Measurements from ENCODE around the gene GNA12. TPM values are rescaled to one million over a fixed set of nuclear protein-coding genes. Genes with fewer than 3 reads are reported as not detected.

GNA12 gene
- total RNA-seq, 1 experiment from 2014 or later = 35.5 TPM

DNA sequence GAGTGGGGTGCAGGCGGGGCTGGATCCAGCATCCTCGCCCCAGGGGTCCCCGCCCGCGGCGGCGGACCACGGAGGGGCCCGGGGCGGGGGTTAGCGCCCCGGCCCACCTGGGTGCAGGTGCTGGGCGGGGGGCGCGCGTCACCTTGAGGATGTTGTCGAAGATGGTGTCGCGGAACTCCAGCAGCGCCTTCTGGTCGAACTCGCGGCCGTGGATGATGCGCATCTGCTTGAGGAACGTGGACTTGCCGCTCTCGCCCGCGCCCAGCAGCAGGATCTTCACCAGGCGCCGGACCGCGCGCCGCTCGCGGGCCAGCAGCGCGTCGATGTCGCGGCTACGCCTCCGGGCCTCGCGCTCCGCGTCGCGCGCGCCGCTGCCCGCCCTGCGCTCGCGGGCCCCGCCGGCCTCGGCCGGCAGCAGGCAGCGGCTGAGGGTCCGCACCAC is 376 bp downstream of the GNA12 start:
- ChIA-PET CTCF (no interaction called here), POLR2A (ENCODE audit: low non-redundant PET) (no interaction called here)
- intact Hi-C loops (cut with micrococcal nuclease; ENCODE audit: unreplicated experiment) = no loop called here
- no TSS peak for BruUV-seq (replicated peaks)
- H3K27ac ChIP-seq (ENCODE audit: low read depth, low read length, poor library complexity, severe bottlenecking) = peak overlapping the region; percentile 14
- H3K36me3 ChIP-seq (ENCODE audit: insufficient read depth, low read length, poor library complexity, severe bottlenecking) = no peaks in the 10 kb centered on the region
- peak; percentile 52 for DNase-seq (ENCODE audit: low spot score)
- H3K9me3 ChIP-seq (ENCODE audit: low read depth, low read length, poor library complexity, severe bottlenecking) = no peaks in the 10 kb centered on the region
- H3K27me3 ChIP-seq (replicated peaks; ENCODE audit: insufficient read depth, low read depth, low read length, poor library complexity) = no peaks in the 10 kb centered on the region
- H3K4me3 ChIP-seq (ENCODE audit: low read depth, low read length, poor library complexity, severe bottlenecking) = peak overlapping the region; percentile 56
- peaks cover 3% of the 10 kb centered on the region for H3K4me1 ChIP-seq (ENCODE audit: insufficient read depth, low read length, poor library complexity, severe bottlenecking)
- TF ChIP-seq, protein P1, sequence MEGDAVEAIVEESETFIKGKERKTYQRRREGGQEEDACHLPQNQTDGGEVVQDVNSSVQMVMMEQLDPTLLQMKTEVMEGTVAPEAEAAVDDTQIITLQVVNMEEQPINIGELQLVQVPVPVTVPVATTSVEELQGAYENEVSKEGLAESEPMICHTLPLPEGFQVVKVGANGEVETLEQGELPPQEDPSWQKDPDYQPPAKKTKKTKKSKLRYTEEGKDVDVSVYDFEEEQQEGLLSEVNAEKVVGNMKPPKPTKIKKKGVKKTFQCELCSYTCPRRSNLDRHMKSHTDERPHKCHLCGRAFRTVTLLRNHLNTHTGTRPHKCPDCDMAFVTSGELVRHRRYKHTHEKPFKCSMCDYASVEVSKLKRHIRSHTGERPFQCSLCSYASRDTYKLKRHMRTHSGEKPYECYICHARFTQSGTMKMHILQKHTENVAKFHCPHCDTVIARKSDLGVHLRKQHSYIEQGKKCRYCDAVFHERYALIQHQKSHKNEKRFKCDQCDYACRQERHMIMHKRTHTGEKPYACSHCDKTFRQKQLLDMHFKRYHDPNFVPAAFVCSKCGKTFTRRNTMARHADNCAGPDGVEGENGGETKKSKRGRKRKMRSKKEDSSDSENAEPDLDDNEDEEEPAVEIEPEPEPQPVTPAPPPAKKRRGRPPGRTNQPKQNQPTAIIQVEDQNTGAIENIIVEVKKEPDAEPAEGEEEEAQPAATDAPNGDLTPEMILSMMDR (conservative IDR thresholded peaks at IDR 0.05; ENCODE audit: low read depth, low read length) = no peak
- no peak for TF ChIP-seq EZH2 (IDR thresholded peaks at IDR 0.05; ENCODE audit: borderline replicate concordance, low read depth, low read length, poor library complexity, severe bottlenecking)

DNA sequence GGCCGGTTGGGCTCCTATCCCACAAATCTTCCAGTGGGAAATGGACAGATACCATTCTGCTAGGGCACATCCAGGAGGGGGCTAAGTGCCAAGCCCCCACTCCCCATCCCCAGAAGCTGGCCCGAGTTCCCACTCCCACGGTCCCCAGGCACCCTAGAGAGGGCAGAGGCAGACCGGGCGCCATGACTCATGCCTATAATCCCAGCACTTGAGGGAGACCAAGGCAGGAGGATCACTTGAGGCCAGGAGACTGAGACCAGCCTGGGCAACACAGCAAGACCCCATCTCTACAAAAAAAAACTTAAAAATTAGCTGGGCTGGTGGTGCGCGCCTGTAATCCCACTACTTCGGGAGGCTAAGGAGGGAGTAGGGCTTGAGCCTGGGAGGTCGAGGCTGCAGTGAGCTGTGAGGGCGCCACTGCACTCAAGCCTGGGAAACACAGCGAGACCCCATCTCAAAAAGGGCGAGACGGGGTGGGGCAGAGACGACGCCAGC is 870 bp downstream of the GNA12 start:
- no peaks in the 10 kb centered on the region for H3K36me3 ChIP-seq (ENCODE audit: insufficient read depth, low read length, poor library complexity, severe bottlenecking)
- peaks cover 8% of the 10 kb centered on the region for H3K4me1 ChIP-seq (ENCODE audit: insufficient read depth, low read length, poor library complexity, severe bottlenecking)
- TF ChIP-seq, protein P1 (conservative IDR thresholded peaks at IDR 0.05; ENCODE audit: low read depth, low read length) = no peak
- no peak for TF ChIP-seq EZH2 (IDR thresholded peaks at IDR 0.05; ENCODE audit: borderline replicate concordance, low read depth, low read length, poor library complexity, severe bottlenecking)
- H3K4me3 ChIP-seq (ENCODE audit: low read depth, low read length, poor library complexity, severe bottlenecking) = peak overlapping the region; percentile 56
- POLR2A ChIA-PET (ENCODE audit: low non-redundant PET) = no interaction called here
- no peaks in the 10 kb centered on the region for H3K27me3 ChIP-seq (replicated peaks; ENCODE audit: insufficient read depth, low read depth, low read length, poor library complexity)
- DNase-seq (ENCODE audit: low spot score) = no peak
- H3K27ac ChIP-seq (ENCODE audit: low read depth, low read length, poor library complexity, severe bottlenecking) = peak overlapping the region; percentile 14
- CTCF ChIA-PET = no interaction called here
- intact Hi-C loops (cut with micrococcal nuclease; ENCODE audit: unreplicated experiment) = no loop called here
- H3K9me3 ChIP-seq (ENCODE audit: low read depth, low read length, poor library complexity, severe bottlenecking) = no peaks in the 10 kb centered on the region
- no TSS peak for BruUV-seq (replicated peaks)

DNA sequence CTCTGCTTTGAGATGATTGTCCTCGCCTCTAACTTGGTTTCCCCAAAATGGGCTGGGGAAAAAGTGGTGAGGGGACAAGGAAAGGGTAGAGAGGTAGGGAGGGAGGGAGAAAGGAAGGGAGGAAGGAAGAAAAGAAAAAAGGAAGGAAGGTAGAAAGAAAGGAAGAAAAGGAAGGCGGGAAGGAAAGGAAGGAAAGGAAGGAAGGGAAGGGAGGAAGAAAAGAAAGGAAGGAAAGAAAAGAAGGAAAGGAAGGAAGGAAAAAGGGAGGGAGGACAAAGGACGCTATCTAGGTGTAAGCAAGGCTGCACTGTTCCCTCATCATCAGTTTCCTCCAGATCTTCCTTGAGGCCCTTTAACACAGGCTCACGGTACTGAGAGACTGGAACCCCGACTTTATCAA is 2.2 kb downstream of the GNA12 start:
- POLR2A ChIA-PET (ENCODE audit: low non-redundant PET) = no interaction called here

More for the DNA sequence above, 2.2 kb downstream of the GNA12 start:
- Histone ChIP-seq H3K27me3 (replicated peaks; ENCODE audit: insufficient read depth, low read depth, low read length, poor library complexity) (no peaks in the 10 kb centered on the region), H3K4me3 (ENCODE audit: low read depth, low read length, poor library complexity, severe bottlenecking) (no peak overlapping the region), H3K27ac (ENCODE audit: low read depth, low read length, poor library complexity, severe bottlenecking) (no peak overlapping the region), H3K4me1 (ENCODE audit: insufficient read depth, low read length, poor library complexity, severe bottlenecking) (peaks cover 19% of the 10 kb centered on the region), H3K9me3 (ENCODE audit: low read depth, low read length, poor library complexity, severe bottlenecking) (no peaks in the 10 kb centered on the region), H3K36me3 (ENCODE audit: insufficient read depth, low read length, poor library complexity, severe bottlenecking) (no peaks in the 10 kb centered on the region)
- no peak for TF ChIP-seq EZH2 (IDR thresholded peaks at IDR 0.05; ENCODE audit: borderline replicate concordance, low read depth, low read length, poor library complexity, severe bottlenecking)
- TF ChIP-seq, protein P1 (conservative IDR thresholded peaks at IDR 0.05; ENCODE audit: low read depth, low read length) = no peak
- BruUV-seq (replicated peaks) = no TSS peak
- intact Hi-C loops (cut with micrococcal nuclease; ENCODE audit: unreplicated experiment) = no loop called here
- CTCF ChIA-PET = no interaction called here
- no peak for DNase-seq (ENCODE audit: low spot score)

All from A673 (cell line).